DMS53 treated with DMSO at 0.1 percent for 48 hours (cell line): ENCODE data around the gene STXBP6.
"Not testable (repeated sequence)": the region's sequence is repeated elsewhere in the genome, so short reads cannot be mapped to it uniquely, and the experiment has no call there.

Experiments
- DNase-seq: peaks from one replicate; lab custom pipeline; 2025; ENCODE audit not compliant: unreplicated experiment; lab: John Stamatoyannopoulos, UW

Gene STXBP6

GRCh38 chr14:24774187-24774915 is 275.6 kb downstream of the STXBP6 start:
- DNase-seq = no peak

DNA sequence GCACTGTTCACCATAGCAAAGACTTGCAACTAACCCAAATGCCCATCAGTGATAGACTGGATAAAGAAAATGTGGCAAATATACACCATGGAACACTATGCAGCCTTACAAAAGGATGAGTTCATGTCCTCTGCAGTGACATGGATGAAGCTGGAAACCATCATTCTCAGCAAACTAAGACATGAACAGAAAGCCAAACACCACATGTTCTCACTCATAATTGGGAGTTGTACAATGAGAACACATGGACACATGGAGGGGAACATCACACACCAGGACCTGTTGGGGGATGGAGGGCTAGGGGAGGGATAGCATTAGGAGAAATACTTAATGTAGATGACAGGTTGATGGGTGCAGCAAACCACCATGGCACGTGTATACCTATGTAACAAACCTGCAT is 276.4 kb downstream of the STXBP6 start:
- DNase-seq = not testable (repeated sequence)

DNA sequence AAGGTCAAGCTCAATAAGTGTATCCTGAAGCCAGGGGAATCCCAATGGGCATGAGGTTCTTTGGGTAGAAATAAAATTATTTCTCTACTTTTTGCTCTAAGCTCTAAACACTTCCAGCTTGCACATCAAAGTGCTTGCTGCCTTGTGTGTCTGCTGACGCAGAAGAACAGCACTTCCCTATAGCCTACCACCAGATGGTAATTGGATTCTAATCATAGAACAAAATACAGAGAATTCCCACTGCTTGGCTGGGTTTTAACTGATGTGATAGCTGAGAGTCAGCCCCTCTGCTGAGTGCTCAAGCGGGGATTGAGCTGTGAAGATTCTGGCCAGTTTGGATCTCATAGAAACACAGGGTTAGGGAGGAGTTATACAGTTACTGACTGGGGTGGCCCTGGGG is 283.5 kb downstream of the STXBP6 start:
- DNase-seq = no peak

DNA sequence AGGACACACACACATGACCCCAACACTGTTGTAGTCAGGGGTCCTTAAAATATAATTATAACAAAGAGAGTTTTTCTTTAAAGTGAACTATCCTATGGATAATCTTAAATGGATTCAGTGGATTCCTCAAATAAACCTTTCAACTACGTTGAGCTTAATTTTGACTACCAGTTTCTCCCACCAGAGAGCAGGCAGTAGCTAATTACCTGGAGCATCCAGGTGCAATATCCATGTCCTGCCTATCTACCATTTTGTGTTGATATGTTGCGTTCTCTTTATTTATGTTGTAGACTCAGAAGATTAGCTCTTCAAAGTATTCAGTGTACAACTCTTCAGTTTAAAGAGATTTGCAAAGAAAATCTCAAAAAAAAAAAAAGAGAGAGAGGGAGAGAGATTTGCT is 288.8 kb downstream of the STXBP6 start:
- DNase-seq = no peak
